Dendritic cell treated with granulocyte-macrophage colony-stimulating factor and Interleukin-4, amounts not matched to agents 40 ng/mL and 50 ng/mL, for 4 days (primary cell): Measurements from ENCODE around the gene TMEM132E.
"Not testable (repeated sequence)": the region's sequence is repeated elsewhere in the genome, so short reads cannot be mapped to it uniquely, and the experiment has no call there.

ENCODE experiments used
- H3K27ac Mint-ChIP-seq: one replicate; pipeline ENCODE4 v1.8.0; 2022; ENCODE audit warnings: mild to moderate bottlenecking, mixed read lengths
- H3K27me3 Mint-ChIP-seq: one replicate; pipeline ENCODE4 v1.8.0; 2022; ENCODE audit warnings: mild to moderate bottlenecking, mixed read lengths
- H3K36me3 Mint-ChIP-seq: one replicate; pipeline ENCODE4 v1.8.0; 2022; ENCODE audit warnings: low read depth, mixed read lengths
- H3K4me1 Mint-ChIP-seq: one replicate; pipeline ENCODE4 v1.8.0; 2022; ENCODE audit warnings: low read depth, mixed read lengths
- H3K4me3 Mint-ChIP-seq: one replicate; pipeline ENCODE4 v1.8.0; 2022; ENCODE audit warnings: mild to moderate bottlenecking, moderate library complexity, mixed read lengths
- H3K9me3 Mint-ChIP-seq: one replicate; pipeline ENCODE4 v1.8.0; 2022; ENCODE audit warnings: mixed read lengths
- intact Hi-C: fragments of 100-400 bp; cut with micrococcal nuclease; formaldehyde crosslinking; loops from one replicate; pipeline ENCODE4 v1.15.0; 2022

TMEM132E gene

GRCh38 chr17:34579017-34579946 lies at the start of gene TMEM132E:
Gene TMEM132E, plus strand, starts transcription at chr17:34579582. Its CDS starts 1,495 bp downstream, at chr17:34581077.
- no peaks in the 10 kb centered on the region for H3K36me3 Mint-ChIP-seq

GRCh38 chr17:34530918-34531317 lies 48.5 kb upstream of the TMEM132E start:
- H3K36me3 Mint-ChIP-seq = no peaks in the 10 kb centered on the region
- intact Hi-C loops = no loop called here
- no peak overlapping the region for H3K27ac Mint-ChIP-seq
- H3K27me3 Mint-ChIP-seq = peaks cover 18% of the 10 kb centered on the region
- no peaks in the 10 kb centered on the region for H3K4me1 Mint-ChIP-seq
- no peak overlapping the region for H3K4me3 Mint-ChIP-seq
- H3K9me3 Mint-ChIP-seq = no peaks in the 10 kb centered on the region

More at GRCh38 chr17:34579017-34579946, at the start of gene TMEM132E:
- intact Hi-C loops = no loop called here
- Mint-ChIP-seq H3K9me3 (no peaks in the 10 kb centered on the region), H3K27ac (no peak within 1 kb of the TSS), H3K4me1 (peaks cover 14% of the 10 kb centered on the region), H3K27me3 (peaks cover 93% of the 10 kb centered on the region), H3K4me3 (peak within 1 kb of the TSS; percentile 70)

GRCh38 chr17:34532281-34533065 lies 46.9 kb upstream of the TMEM132E start:
- Mint-ChIP-seq H3K27ac (no peak overlapping the region), H3K4me1 (no peaks in the 10 kb centered on the region), H3K36me3 (no peaks in the 10 kb centered on the region), H3K4me3 (no peak overlapping the region), H3K9me3 (no peaks in the 10 kb centered on the region), H3K27me3 (peaks cover 19% of the 10 kb centered on the region)
- intact Hi-C loops = no loop called here

- no peaks in the 10 kb centered on the region for H3K9me3 Mint-ChIP-seq
- H3K36me3 Mint-ChIP-seq = no peaks in the 10 kb centered on the region
- no peaks in the 10 kb centered on the region for H3K4me1 Mint-ChIP-seq
- no peak overlapping the region for H3K27ac Mint-ChIP-seq
- intact Hi-C loops = no loop called here
- peaks cover 14% of the 10 kb centered on the region for H3K27me3 Mint-ChIP-seq
- H3K4me3 Mint-ChIP-seq = no peak overlapping the region
Measured at GRCh38 chr17:34533806-34534527, 45.4 kb upstream of the TMEM132E start.

- H3K36me3 Mint-ChIP-seq = no peaks in the 10 kb centered on the region
- no peak overlapping the region for H3K27ac Mint-ChIP-seq
- H3K4me3 Mint-ChIP-seq = no peak overlapping the region
- no peaks in the 10 kb centered on the region for H3K9me3 Mint-ChIP-seq
- peaks cover 35% of the 10 kb centered on the region for H3K27me3 Mint-ChIP-seq
- intact Hi-C loops = no loop called here
- H3K4me1 Mint-ChIP-seq = no peaks in the 10 kb centered on the region
Measured at GRCh38 chr17:34537445-34537844, 41.9 kb upstream of the TMEM132E start.

GRCh38 chr17:34538582-34538981 lies 40.8 kb upstream of the TMEM132E start:
- intact Hi-C loops, H3K4me3 Mint-ChIP-seq, H3K9me3 Mint-ChIP-seq, H3K36me3 Mint-ChIP-seq, H3K4me1 Mint-ChIP-seq, H3K27ac Mint-ChIP-seq: not testable (repeated sequence)
- peaks cover 34% of the 10 kb centered on the region for H3K27me3 Mint-ChIP-seq

GRCh38 chr17:34539881-34540280 lies 39.5 kb upstream of the TMEM132E start:
- no peaks in the 10 kb centered on the region for H3K9me3 Mint-ChIP-seq
- intact Hi-C loops = no loop called here
- peaks cover 34% of the 10 kb centered on the region for H3K27me3 Mint-ChIP-seq
- no peak overlapping the region for H3K27ac Mint-ChIP-seq
- no peaks in the 10 kb centered on the region for H3K4me1 Mint-ChIP-seq
- H3K36me3 Mint-ChIP-seq = no peaks in the 10 kb centered on the region
- H3K4me3 Mint-ChIP-seq = no peak overlapping the region

- Mint-ChIP-seq H3K4me3 (no peak overlapping the region), H3K9me3 (no peaks in the 10 kb centered on the region), H3K27ac (no peak overlapping the region), H3K27me3 (peaks cover 34% of the 10 kb centered on the region), H3K4me1 (no peaks in the 10 kb centered on the region), H3K36me3 (no peaks in the 10 kb centered on the region)
- intact Hi-C loops = loop anchor here (2.0 kb wide), 2 partner anchors 96 to 576 kb away; partner anchors contain the start of gene RAD51D
Measured at GRCh38 chr17:34542700-34543336, 36.6 kb upstream of the TMEM132E start.

GRCh38 chr17:34547453-34548063 lies 31.8 kb upstream of the TMEM132E start:
- H3K4me1 Mint-ChIP-seq = no peaks in the 10 kb centered on the region
- intact Hi-C loops = no loop called here
- H3K36me3 Mint-ChIP-seq = no peaks in the 10 kb centered on the region
- no peak overlapping the region for H3K4me3 Mint-ChIP-seq
- no peak overlapping the region for H3K27ac Mint-ChIP-seq
- H3K27me3 Mint-ChIP-seq = peaks cover 29% of the 10 kb centered on the region
- no peaks in the 10 kb centered on the region for H3K9me3 Mint-ChIP-seq

- Mint-ChIP-seq H3K36me3 (no peaks in the 10 kb centered on the region), H3K4me3 (no peak overlapping the region), H3K9me3 (no peaks in the 10 kb centered on the region), H3K27me3 (peaks cover 28% of the 10 kb centered on the region), H3K27ac (no peak overlapping the region), H3K4me1 (no peaks in the 10 kb centered on the region)
- intact Hi-C loops = no loop called here
Measured at GRCh38 chr17:34549966-34550365, 29.4 kb upstream of the TMEM132E start.

GRCh38 chr17:34553907-34554306 lies 25.5 kb upstream of the TMEM132E start:
- Mint-ChIP-seq H3K27me3 (peaks cover 25% of the 10 kb centered on the region), H3K27ac (no peak overlapping the region), H3K36me3 (no peaks in the 10 kb centered on the region), H3K4me3 (no peak overlapping the region), H3K9me3 (no peaks in the 10 kb centered on the region), H3K4me1 (no peaks in the 10 kb centered on the region)
- intact Hi-C loops = no loop called here

GRCh38 chr17:34556384-34556783 lies 23.0 kb upstream of the TMEM132E start:
- no peak overlapping the region for H3K27ac Mint-ChIP-seq
- no peak overlapping the region for H3K4me3 Mint-ChIP-seq
- H3K4me1 Mint-ChIP-seq = no peaks in the 10 kb centered on the region
- peaks cover 18% of the 10 kb centered on the region for H3K27me3 Mint-ChIP-seq
- H3K36me3 Mint-ChIP-seq = no peaks in the 10 kb centered on the region
- H3K9me3 Mint-ChIP-seq = no peaks in the 10 kb centered on the region
- intact Hi-C loops = no loop called here

GRCh38 chr17:34556931-34557330 lies 22.5 kb upstream of the TMEM132E start:
- intact Hi-C loops = no loop called here
- no peaks in the 10 kb centered on the region for H3K9me3 Mint-ChIP-seq
- no peaks in the 10 kb centered on the region for H3K36me3 Mint-ChIP-seq

More at GRCh38 chr17:34556931-34557330, 22.5 kb upstream of the TMEM132E start:
- H3K4me1 Mint-ChIP-seq = no peaks in the 10 kb centered on the region
- no peak overlapping the region for H3K27ac Mint-ChIP-seq
- H3K4me3 Mint-ChIP-seq = no peak overlapping the region
- H3K27me3 Mint-ChIP-seq = peaks cover 15% of the 10 kb centered on the region
